Measurements from ENCODE around the gene HOXA6.

The HOXA6 gene

GRCh38 chr7:27184337-27185012 lies 36.9 kb upstream of the HOXA6 start:
- peak; percentile 68 for DNase-seq

GRCh38 chr7:27183682-27184336 lies 36.2 kb upstream of the HOXA6 start:
- DNase-seq: peak; percentile 76

DNA sequence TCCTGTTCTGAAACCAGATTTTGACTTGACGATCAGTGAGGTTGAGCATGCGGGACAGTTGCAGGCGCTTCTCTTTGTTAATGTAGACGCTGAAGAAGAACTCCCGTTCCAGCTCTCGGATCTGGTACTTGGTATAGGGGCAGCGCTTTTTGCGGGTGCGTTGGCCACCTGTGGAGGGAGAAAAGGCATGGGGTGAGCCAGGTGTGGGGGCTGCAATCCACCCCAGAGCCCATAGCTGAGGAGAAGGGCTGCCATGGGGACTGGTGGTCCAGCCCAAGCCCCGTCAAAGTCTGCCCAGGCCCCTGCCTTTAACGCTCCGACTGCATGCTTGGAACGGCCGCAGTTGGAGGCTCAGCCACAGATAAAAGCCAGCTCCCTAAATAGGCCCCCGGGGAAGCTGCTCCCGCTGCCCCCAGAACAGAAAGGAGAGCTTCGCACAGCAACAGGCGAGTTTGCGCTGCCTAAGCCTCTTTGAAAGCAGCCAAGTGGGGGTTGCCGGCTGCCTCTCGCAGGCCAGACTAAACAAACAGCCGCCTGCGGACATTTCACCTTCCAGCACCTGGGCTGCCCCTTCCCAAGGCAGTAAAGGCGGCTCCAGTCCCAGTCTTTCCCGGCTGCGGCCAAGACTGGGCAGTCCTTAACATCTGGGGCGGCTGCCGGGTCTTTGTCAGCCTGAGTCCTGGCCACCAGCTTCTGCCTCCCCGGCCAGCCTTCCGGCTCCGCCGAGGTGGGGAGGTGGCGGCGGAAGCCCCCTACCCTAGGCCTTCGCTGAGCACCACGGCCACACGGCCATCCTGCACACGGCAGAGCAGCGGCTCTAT lies 35.5 kb upstream of the HOXA6 start:
- peak; percentile 53 for DNase-seq

DNA sequence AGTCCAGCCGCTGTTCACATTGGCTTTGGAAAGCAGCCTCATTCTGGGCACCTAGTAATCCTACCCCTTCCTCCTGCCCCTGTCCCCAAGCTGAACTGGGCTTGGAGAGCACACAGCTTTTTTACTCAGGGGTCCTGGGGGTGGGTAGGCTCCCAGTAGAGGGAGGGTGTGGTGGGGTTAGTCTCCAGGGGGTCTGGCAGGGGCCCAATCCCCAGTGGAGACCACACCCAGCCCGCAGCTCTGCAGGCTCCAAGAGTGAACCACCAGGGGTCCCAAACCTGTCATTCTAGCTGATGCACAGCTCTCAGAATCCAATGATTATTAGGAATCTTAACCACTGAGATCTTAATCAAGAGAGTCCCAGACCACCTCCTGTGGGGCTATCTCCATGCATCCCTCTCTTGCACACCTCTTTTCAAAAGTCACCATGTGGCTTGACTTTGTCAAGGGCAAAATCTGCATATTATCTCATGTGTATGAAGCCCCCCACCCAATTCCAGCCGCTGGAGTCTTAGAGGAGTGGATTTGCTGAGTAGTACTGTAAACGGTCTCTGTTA lies 34.8 kb upstream of the HOXA6 start:
- no peak for DNase-seq

DNA sequence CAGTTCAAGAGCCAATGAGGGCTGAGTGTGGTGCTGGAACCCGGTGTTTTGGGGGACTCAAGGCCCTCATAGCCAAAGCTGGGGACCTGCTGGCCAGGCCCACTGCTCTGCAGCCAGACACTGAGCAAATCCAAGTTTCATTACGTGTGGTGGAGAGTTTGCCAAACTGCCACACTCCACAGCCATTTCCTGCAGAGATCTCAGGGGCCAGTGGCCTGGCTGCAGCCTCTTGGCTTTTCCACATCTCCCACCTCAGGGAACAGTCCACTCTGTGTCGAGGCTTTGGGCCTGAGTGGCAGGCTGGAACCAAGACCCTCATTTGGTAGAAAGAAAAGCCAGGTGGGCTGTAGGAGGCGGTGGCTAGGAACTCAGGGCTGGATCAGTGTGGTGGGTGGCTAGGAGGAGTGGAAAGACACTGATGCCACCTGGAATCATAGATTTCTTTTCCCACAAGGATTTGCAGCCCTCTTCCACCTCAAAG lies 34.3 kb upstream of the HOXA6 start:
- no peak for DNase-seq

GRCh38 chr7:27180431-27181420 lies 33.2 kb upstream of the HOXA6 start:
- no peak for DNase-seq

GRCh38 chr7:27179503-27180430 lies 32.2 kb upstream of the HOXA6 start:
- peak; percentile 90 for DNase-seq

DNA sequence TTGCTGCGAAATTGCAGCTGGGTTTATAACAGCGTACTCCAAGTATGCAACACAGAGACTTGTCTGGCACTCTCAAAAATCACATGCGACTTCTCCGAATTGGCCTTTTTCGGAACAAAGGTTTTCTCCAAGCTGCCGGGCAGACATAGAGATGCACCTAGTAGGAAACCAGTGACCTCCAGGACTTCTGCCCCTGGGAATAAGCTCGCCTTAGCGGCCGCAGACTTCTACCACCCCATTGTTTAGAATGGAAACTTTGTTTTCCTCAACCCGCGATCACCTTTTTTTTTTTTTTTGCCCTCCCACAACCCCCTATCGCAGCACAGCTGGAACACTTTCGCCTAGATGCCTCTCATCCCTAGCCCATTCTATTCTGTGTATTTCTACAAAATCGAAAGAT lies 31.5 kb upstream of the HOXA6 start:
- no peak for DNase-seq

- no peak for DNase-seq
Observed at GRCh38 chr7:27178366-27178765, 30.8 kb upstream of the HOXA6 start.

DNA sequence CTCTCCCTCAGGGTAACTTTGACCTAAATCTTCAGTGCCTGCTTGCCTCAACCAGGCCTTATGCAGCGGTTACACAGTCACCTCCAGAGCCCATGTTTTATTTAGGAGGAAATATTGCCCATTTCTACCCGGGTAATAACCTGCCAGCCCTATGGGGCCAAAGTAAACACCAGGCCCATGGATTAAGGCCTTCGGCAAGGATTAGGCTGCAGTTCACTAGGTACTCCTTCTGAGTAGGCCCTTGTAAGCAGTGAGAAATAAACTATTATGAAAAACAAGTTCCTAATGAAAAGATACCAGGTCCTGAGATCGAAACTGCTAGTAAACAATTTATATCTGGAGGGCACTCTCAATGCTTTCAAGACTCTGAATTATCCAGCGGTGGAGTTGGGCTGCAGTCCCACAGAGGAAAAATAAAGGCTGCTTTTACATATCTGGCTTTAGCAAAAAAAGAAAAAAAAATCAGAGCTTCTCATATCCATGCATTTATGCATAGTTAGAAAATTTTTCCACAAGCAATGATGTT lies 30.3 kb upstream of the HOXA6 start:
- DNase-seq: no peak

DNA sequence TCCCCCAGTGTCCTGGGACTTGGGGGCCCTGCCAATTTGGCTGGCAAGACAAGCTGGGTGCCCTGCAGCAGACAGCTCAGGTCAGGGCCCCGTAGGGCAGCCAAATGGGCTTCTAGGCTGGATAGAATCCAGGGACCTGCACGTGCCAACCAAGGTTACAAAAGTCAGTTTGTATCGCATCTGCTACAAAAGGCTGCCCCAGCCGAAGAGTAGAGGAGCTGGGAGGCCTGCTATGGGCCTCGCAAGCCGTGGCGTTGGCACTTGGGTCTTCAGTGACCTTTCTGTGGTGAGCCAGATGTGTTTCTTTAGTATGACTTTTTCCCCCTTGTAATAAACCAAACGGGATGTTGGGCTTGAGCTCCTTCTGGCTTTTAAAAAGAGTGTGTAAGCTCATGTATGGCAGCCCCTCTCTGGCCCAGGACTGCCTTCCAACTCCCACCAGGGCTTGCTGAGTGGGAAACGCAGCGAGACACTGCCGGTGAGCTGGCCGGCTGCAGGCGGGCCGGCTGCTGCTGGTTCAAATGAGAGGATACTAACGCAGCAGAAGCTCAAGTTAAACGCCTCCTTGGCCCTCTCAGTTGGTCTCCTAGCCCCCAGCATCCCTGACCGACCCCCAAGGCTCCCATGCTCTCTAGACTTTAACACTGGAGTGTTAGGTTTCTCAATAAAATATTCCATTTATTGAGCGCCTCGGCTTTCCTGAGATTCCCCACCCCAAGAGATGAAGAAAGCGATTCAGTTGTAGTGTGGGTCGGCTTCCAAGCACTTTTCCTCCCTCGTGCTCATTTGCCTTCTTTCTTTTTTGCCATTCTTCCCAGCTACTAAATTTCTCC lies 29.6 kb upstream of the HOXA6 start:
- no peak for DNase-seq

- DNase-seq: no peak
Observed at GRCh38 chr7:27176524-27176845, 28.9 kb upstream of the HOXA6 start.

GRCh38 chr7:27175626-27176523 lies 28.3 kb upstream of the HOXA6 start:
- peak; percentile 67 for DNase-seq

DNA sequence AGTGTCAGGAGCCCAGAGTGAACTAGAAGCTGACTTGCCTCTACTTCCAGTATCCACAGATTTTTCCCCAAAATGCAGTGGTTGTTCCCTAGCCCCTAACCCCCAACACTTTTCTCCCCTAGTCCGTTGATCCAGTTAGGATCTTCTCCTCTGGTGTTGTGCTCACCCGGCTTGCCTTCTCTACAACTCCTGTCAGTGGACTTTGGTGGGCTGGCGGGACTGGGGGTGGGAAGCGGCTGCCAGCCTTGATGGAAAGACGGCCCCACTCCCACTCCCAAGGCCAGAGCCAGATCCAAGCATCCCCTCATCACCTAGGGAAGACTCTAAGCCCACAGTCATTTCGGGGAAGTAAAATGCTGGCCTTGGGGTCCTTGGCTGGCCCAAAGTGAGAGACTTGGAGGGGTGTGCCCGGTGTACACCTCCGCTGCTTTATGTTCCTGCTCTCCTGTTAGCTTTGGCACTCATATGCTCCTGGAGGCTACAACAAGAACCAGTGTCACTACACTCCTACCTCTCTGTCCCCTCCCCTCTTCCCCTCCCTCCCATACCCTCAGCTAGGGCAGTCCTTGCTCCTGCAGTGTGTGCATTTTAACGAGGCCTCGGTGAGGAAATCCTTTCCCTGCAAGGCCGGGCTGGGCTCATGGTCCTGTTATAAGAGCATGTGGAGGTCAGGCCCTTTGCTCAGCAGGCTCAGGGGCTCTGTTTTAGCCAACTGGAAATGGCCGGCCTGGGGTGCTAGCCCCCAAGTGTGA lies 27.5 kb upstream of the HOXA6 start:
- no peak for DNase-seq

GRCh38 chr7:27173956-27174873 lies 26.6 kb upstream of the HOXA6 start, which contains the start of gene HOXA10:
Gene HOXA10 (minus strand): TSS chr7:27174320. CDS start chr7:27174306, 14 bp downstream.
- DNase-seq: peak; percentile 43

GRCh38 chr7:27173511-27173955 lies 26.0 kb upstream of the HOXA6 start:
- no peak for DNase-seq

Measured in retina (tissue), 1 donor.